SK-N-SH (cell line): ENCODE measurements around the gene PBX3. TPM values are rescaled to one million over a fixed set of nuclear protein-coding genes. Genes with fewer than 3 reads are reported as not detected.

Experiments used
- CTCF ChIA-PET: fragments of 300-600, 350-600 bp; formaldehyde crosslinking; extraction: SDS; loops from one replicate; lab custom pipeline; 2021; lab: Yijun Ruan, JAX
- POLR2A ChIA-PET: fragments of 350-600 bp; sonication (Branson Sonifier 250); formaldehyde crosslinking; extraction: SDS; loops from one replicate; lab custom pipeline; 2020; ENCODE audit warnings: antibody characterized with exemption, inconsistent platforms; lab: Yijun Ruan, JAX
- DNase-seq: peaks from one replicate; pipeline ENCODE4 v3.0.0; 2012
- H2AFZ ChIP-seq: fragments of 200-600 bp; sonication (generic); 2 replicates; pipeline ENCODE4 v1.8.1; 2016; ENCODE audit warnings: antibody characterized with exemption, mild to moderate bottlenecking, low read depth
- H3F3A ChIP-seq: fragments of 200-600 bp; sonication (generic); replicated peaks from 2 replicates; pipeline ENCODE3; 2016; ENCODE audit warnings: antibody characterized with exemption, mild to moderate bottlenecking; ENCODE audit not compliant: insufficient read depth
- H3K27ac ChIP-seq, 2 experiments: fragments of 200-500 bp in 1 of 2; fragments of 200-600 bp in 1 of 2; sonication (Bioruptor generic) in 1 of 2; sonication (generic), shearing (Covaris generic) in 1 of 2; 2 replicates each; pipeline versions ENCODE4 v1.5.1 to v1.6.1; 2014 to 2016; ENCODE audit warnings: low read depth in 2 of 2, inconsistent platforms in 1 of 2, low read length in 1 of 2, mild to moderate bottlenecking in 1 of 2, mixed read lengths in 1 of 2
- H3K27me3 ChIP-seq: fragments of 200-600 bp; sonication (generic), shearing (Covaris generic); 2 replicates; pipeline ENCODE4 v1.6.1; 2016; ENCODE audit warnings: mixed run types; ENCODE audit not compliant: insufficient read depth
- H3K36me3 ChIP-seq, 2 experiments: fragments of 200-500 bp in 1 of 2; fragments of 200-600 bp in 1 of 2; sonication (Bioruptor generic) in 1 of 2; sonication (generic) in 1 of 2; replicated peaks in 1 of 2; 2 replicates each; pipeline versions ENCODE3 to v1.5.1; 2014 to 2016; ENCODE audit warnings: low read length in 1 of 2, mild to moderate bottlenecking in 1 of 2; ENCODE audit not compliant: insufficient read depth in 2 of 2, control insufficient read depth in 1 of 2
- H3K4me1 ChIP-seq, 2 experiments: fragments of 200-500 bp in 1 of 2; fragments of 200-600 bp in 1 of 2; sonication (Bioruptor generic) in 1 of 2; sonication (generic), shearing (Covaris generic) in 1 of 2; 2 replicates each; pipeline versions ENCODE4 v1.5.1 to v1.6.1; 2014 to 2016; ENCODE audit warnings: low read depth in 1 of 2, low read length in 1 of 2, mixed run types in 1 of 2; ENCODE audit not compliant: insufficient read depth in 2 of 2, control insufficient read depth in 1 of 2
- H3K4me2 ChIP-seq: fragments of 200-600 bp; sonication (generic), shearing (Covaris generic); 2 replicates; pipeline ENCODE4 v1.6.1; 2017; ENCODE audit warnings: mixed run types
- H3K4me3 ChIP-seq, 2 experiments: fragments of 200-500 bp in 1 of 2; fragments of 200-600 bp in 1 of 2; sonication (Bioruptor generic) in 1 of 2; sonication (generic), shearing (Covaris generic) in 1 of 2; 2 replicates each; pipeline versions ENCODE4 v1.5.1 to v1.8.1; 2014 to 2016; ENCODE audit warnings: low read depth in 2 of 2, inconsistent platforms in 1 of 2, low read length in 1 of 2, mild to moderate bottlenecking in 1 of 2, mixed read lengths in 1 of 2, moderate library complexity in 1 of 2
- H3K79me2 ChIP-seq: fragments of 200-600 bp; sonication (generic); 2 replicates; pipeline ENCODE4 v1.8.1; 2017; ENCODE audit warnings: mild to moderate bottlenecking; ENCODE audit not compliant: insufficient read depth
- H3K9ac ChIP-seq: fragments of 200-600 bp; sonication (generic); 2 replicates; pipeline ENCODE4 v1.6.1; 2017; ENCODE audit warnings: mixed run types
- H3K9me2 ChIP-seq: fragments of 200-600 bp; sonication (generic); 2 replicates; pipeline ENCODE4 v1.6.1; 2017; ENCODE audit warnings: mixed run types
- H3K9me3 ChIP-seq: fragments of 200-600 bp; sonication (generic); 2 replicates; pipeline ENCODE4 v1.6.1; 2017; ENCODE audit warnings: mixed run types, mild to moderate bottlenecking, moderate library complexity
- H4K20me1 ChIP-seq: fragments of 200-600 bp; sonication (generic); 2 replicates; pipeline ENCODE4 v1.6.1; 2017; ENCODE audit warnings: mild to moderate bottlenecking, mixed run types; ENCODE audit not compliant: insufficient read depth
- EZH2phosphoT487 ChIP-seq: fragments of 200-600 bp; sonication (generic); IDR thresholded peaks from 2 replicates; pipeline ENCODE4 v1.6.1; 2017; ENCODE audit warnings: low read depth, mixed run types, mild to moderate bottlenecking, antibody characterized with exemption, moderate library complexity, borderline replicate concordance
- FOXM1 ChIP-seq: IDR thresholded peaks from 2 replicates; pipeline ENCODE4 v1.4.0; 2012; ENCODE audit warnings: low read depth, mild to moderate bottlenecking
- JUND ChIP-seq: IDR thresholded peaks from 2 replicates; pipeline ENCODE4 v1.4.0; 2012
- MEF2A ChIP-seq: IDR thresholded peaks from 2 replicates; pipeline ENCODE4 v1.4.0; 2012; ENCODE audit warnings: low read depth, borderline replicate concordance
- MXI1 ChIP-seq: IDR thresholded peaks from 2 replicates; pipeline ENCODE4 v1.6.1; 2012; ENCODE audit warnings: mild to moderate bottlenecking, low read depth, low read length, improper control_type of control experiment
- PBX3 ChIP-seq: IDR thresholded peaks from 2 replicates; pipeline ENCODE4; 2012
- POLR2AphosphoS5 ChIP-seq: IDR thresholded peaks from 2 replicates; pipeline ENCODE4 v1.6.1; 2012; ENCODE audit warnings: low read depth, low read length
- REST ChIP-seq: IDR thresholded peaks from 2 replicates; pipeline ENCODE4 v1.6.1; 2012; ENCODE audit warnings: mild to moderate bottlenecking, low read depth, low read length, moderate library complexity
- RFX5 ChIP-seq: IDR thresholded peaks from 2 replicates; pipeline ENCODE4 v1.6.1; 2012; ENCODE audit warnings: mild to moderate bottlenecking, improper control_type of control experiment, low read length
- SIN3A ChIP-seq: IDR thresholded peaks from 2 replicates; pipeline ENCODE4 v1.6.1; 2012; ENCODE audit warnings: low read depth, mild to moderate bottlenecking, low read length, moderate library complexity, borderline replicate concordance
- TAF1 ChIP-seq: IDR thresholded peaks from 2 replicates; pipeline ENCODE4 v1.6.1; 2012; ENCODE audit warnings: low read depth, mild to moderate bottlenecking, low read length, moderate library complexity, borderline replicate concordance
- ZBTB33 ChIP-seq: IDR thresholded peaks from 2 replicates; pipeline ENCODE4 v1.4.0; 2012; ENCODE audit warnings: low read depth, borderline replicate concordance
- WGBS: methylation state at CpG from one replicate; pipeline ENCODE4 v1.1.6; 2017; ENCODE audit warnings: low lambda C conversion rate; 5-methylcytosine and 5-hydroxymethylcytosine counted together
- polyA plus RNA-seq, 3 experiments: library from polyadenylated mRNA; depleted of rRNA; stranded (reverse); fragments of >200 nt; gene quantifications; 2 replicates each; pipeline ENCODE4 v1.2.3, GENCODE V29; 2012
- TF ChIP-seq, protein P1 (sequence below): IDR thresholded peaks from 2 replicates; pipeline ENCODE4 v1.4.0; 2012; ENCODE audit warnings: low read depth
- TF ChIP-seq, protein P2 (sequence below): fragments of 200-600 bp; sonication (generic); IDR thresholded peaks from 2 replicates; pipeline ENCODE4 v1.6.1; 2017; ENCODE audit warnings: antibody characterized with exemption, mild to moderate bottlenecking, moderate library complexity

The PBX3 gene
- polyA plus RNA-seq, 1 of the 3 experiments (the other 2 are of a cell fraction) = 73.0 TPM

DNA sequence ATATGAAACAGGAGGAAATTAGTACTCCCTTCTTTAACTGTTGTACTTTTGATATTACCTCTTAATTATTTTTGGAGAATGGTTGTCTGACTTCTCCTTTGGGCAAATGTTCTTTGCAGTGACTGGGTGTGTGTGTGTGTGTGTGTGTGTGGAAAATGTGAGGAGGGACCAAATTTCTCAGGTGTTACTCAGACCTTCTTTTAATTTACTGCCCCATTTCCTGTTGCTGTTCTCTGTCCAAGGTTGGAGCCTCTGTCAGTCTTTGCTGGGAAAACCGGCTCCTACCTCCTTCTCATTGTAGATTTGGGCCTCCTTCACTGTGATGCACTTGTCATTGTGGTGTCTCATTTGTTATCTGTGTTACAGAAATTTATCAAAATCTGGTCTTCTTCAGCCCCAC is 68.4 kb downstream of the PBX3 start:
- Histone ChIP-seq H3K9me2 (no peaks in the 10 kb centered on the region), H3K27me3 (no peaks in the 10 kb centered on the region), H3K4me3 (no peak overlapping the region), H4K20me1 (peaks cover 86% of the 10 kb centered on the region), H3K36me3 (peaks cover 0 to 18% of the 10 kb centered on the region in 2 experiments), H3K4me2 (no peak overlapping the region), H3K27ac (peak overlapping the region in 1 of 2 experiments; percentile 1; a peak in 3 of 4 replicates), H3K9ac (no peak overlapping the region), H2AFZ (no peak overlapping the region), H3K9me3 (no peaks in the 10 kb centered on the region), H3K4me1 (peaks cover 3 to 12% of the 10 kb centered on the region in 2 experiments; a peak in 3 of 4 replicates), H3K79me2 (peaks cover 97% of the 10 kb centered on the region), H3F3A (peaks cover 10% of the 10 kb centered on the region)
- TF ChIP-seq PBX3 = peak; percentile 33; the same call in 1 of the 2 replicates
- peak; percentile 85; the same call in 1 of the 2 replicates for TF ChIP-seq REST
- TF ChIP-seq EZH2phosphoT487 = no peak
- no peak for DNase-seq
- CTCF ChIA-PET = no interaction called here
- 85% methylated on average over 1 of the region's 1 CpG for WGBS
- POLR2A ChIA-PET = no interaction called here

- H3K9ac ChIP-seq = no peak overlapping the region
- H3F3A ChIP-seq = peaks cover 15% of the 10 kb centered on the region
- peaks cover 87% of the 10 kb centered on the region for H4K20me1 ChIP-seq
- H3K4me1 ChIP-seq = peaks cover 3 to 12% of the 10 kb centered on the region in 2 experiments; a peak in 3 of 4 replicates
- H3K9me2 ChIP-seq = no peaks in the 10 kb centered on the region
- H3K9me3 ChIP-seq = no peaks in the 10 kb centered on the region
- WGBS = 97% methylated on average over 5 of the region's 5 CpGs
- H3K27ac ChIP-seq = peak overlapping the region in 1 of 2 experiments; percentile 23; a peak in 1 of 4 replicates
- no peak overlapping the region for H3K4me2 ChIP-seq
- no peaks in the 10 kb centered on the region for H3K27me3 ChIP-seq
- DNase-seq = no peak
- H3K4me3 ChIP-seq = no peak overlapping the region
- no peak overlapping the region for H2AFZ ChIP-seq
- POLR2A ChIA-PET = no interaction called here
- peaks cover 0 to 15% of the 10 kb centered on the region in 2 experiments for H3K36me3 ChIP-seq
- CTCF ChIA-PET = no interaction called here
- peaks cover 97% of the 10 kb centered on the region for H3K79me2 ChIP-seq
- TF ChIP-seq TAF1 = no peak
- TF ChIP-seq, protein P1, sequence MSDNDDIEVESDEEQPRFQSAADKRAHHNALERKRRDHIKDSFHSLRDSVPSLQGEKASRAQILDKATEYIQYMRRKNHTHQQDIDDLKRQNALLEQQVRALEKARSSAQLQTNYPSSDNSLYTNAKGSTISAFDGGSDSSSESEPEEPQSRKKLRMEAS = no peak
- TF ChIP-seq SIN3A = no peak
- TF ChIP-seq FOXM1 = no peak
- TF ChIP-seq MEF2A = no peak
- no peak for TF ChIP-seq REST
- no peak for TF ChIP-seq ZBTB33
- no peak for TF ChIP-seq POLR2AphosphoS5
- TF ChIP-seq RFX5 = no peak
- TF ChIP-seq, protein P2, sequence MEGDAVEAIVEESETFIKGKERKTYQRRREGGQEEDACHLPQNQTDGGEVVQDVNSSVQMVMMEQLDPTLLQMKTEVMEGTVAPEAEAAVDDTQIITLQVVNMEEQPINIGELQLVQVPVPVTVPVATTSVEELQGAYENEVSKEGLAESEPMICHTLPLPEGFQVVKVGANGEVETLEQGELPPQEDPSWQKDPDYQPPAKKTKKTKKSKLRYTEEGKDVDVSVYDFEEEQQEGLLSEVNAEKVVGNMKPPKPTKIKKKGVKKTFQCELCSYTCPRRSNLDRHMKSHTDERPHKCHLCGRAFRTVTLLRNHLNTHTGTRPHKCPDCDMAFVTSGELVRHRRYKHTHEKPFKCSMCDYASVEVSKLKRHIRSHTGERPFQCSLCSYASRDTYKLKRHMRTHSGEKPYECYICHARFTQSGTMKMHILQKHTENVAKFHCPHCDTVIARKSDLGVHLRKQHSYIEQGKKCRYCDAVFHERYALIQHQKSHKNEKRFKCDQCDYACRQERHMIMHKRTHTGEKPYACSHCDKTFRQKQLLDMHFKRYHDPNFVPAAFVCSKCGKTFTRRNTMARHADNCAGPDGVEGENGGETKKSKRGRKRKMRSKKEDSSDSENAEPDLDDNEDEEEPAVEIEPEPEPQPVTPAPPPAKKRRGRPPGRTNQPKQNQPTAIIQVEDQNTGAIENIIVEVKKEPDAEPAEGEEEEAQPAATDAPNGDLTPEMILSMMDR = no peak
- TF ChIP-seq MXI1 = no peak
- no peak for TF ChIP-seq JUND
Observed at GRCh38 chr9:125816321-125816720, 69.1 kb downstream of the PBX3 start.
